HCT116 (cell line): Measurements from ENCODE around the gene KRT77. TPM values are rescaled to one million over a fixed set of nuclear protein-coding genes. Genes with fewer than 3 reads are reported as not detected.

Experiments used
- ATAC-seq: fragments of 200-7000 bp; cut with Tn5 transposase; 2 replicates; pipeline ENCODE4 v1.9.1; 2020; ENCODE audit warnings: mild to moderate bottlenecking, moderate library complexity
- BruUV-seq: library from RNA; stranded (reverse); fragments of 400-500 nt; replicated peaks from 2 replicates; lab custom pipeline; 2021; lab: Mats Ljungman, UMichigan
- CTCF ChIA-PET: fragments of 300-600 bp; sonication (Branson Sonifier 250); formaldehyde crosslinking; loops from one replicate; lab custom pipeline; 2021; ENCODE audit warnings: antibody characterized with exemption; lab: Charles Lee
- POLR2A ChIA-PET: fragments of 300-600, 350-600 bp; sonication (Branson Sonifier 250); formaldehyde crosslinking; loops from one replicate; lab custom pipeline; 2021; ENCODE audit warnings: antibody characterized with exemption; lab: Charles Lee
- RAD21 ChIA-PET, 2 experiments: fragments of 300-600 bp; sonication (Branson Sonifier 250); formaldehyde crosslinking; loops; one replicate each; lab custom pipeline; 2023; ENCODE audit warnings: low total read pairs in 2 of 2; ENCODE audit not compliant: uncharacterized antibody in 2 of 2, unreplicated experiment in 2 of 2, low non-redundant PET in 1 of 2; lab: Charles Lee
- DNase-seq: peaks from one replicate; pipeline ENCODE4 v3.0.0-alpha.2; 2010; ENCODE audit warnings: low read depth, low spot score
- H2AFZ ChIP-seq: fragments of 200-600 bp; shearing (Covaris generic), sonication (generic); 2 replicates; pipeline ENCODE4 v1.6.1; 2017; ENCODE audit warnings: low read depth, mixed run types, mixed read lengths, antibody characterized with exemption, low read length; ENCODE audit not compliant: poor library complexity, severe bottlenecking
- H3K27ac ChIP-seq: 2 replicates; pipeline ENCODE4 v1.5.1; 2012; ENCODE audit warnings: low read depth, low read length
- H3K27me3 ChIP-seq: fragments of 200-600 bp; sonication (generic); 2 replicates; pipeline ENCODE4 v1.6.1; 2016; ENCODE audit warnings: mixed run types, low read length, mixed read lengths; ENCODE audit not compliant: insufficient read depth
- H3K36me3 ChIP-seq, 2 experiments: fragments of 200-500 bp in 1 of 2; fragments of 200-600 bp in 1 of 2; sonication (Bioruptor generic) in 1 of 2; sonication (generic) in 1 of 2; 2 replicates each; pipeline versions ENCODE4 v1.5.1 to v1.6.1; 2014 to 2016; ENCODE audit warnings: low read length in 2 of 2, inconsistent platforms in 1 of 2, mixed read lengths in 1 of 2, mixed run types in 1 of 2; ENCODE audit not compliant: insufficient read depth in 2 of 2, control insufficient read depth in 1 of 2
- H3K4me1 ChIP-seq, 2 experiments: fragments of 200-600 bp in 1 of 2; sonication (generic) in 1 of 2; 2 replicates each; pipeline versions ENCODE4 v1.5.1 to v1.6.1; 2012 to 2017; ENCODE audit warnings: low read length in 2 of 2, inconsistent platforms in 1 of 2, mild to moderate bottlenecking in 1 of 2, mixed read lengths in 1 of 2, mixed run types in 1 of 2, moderate library complexity in 1 of 2; ENCODE audit not compliant: insufficient read depth in 2 of 2, control insufficient read depth in 1 of 2
- H3K4me2 ChIP-seq: fragments of 200-600 bp; sonication (generic); 2 replicates; pipeline ENCODE4 v1.6.1; 2017; ENCODE audit warnings: mixed run types, low read length, mixed read lengths
- H3K4me3 ChIP-seq, 2 experiments: fragments of 200-600 bp in 1 of 2; sonication (generic) in 1 of 2; replicated peaks in 1 of 2; 2 replicates each; pipeline ENCODE4 v1.5.1; 2011 to 2016; ENCODE audit warnings: low read length in 2 of 2, control low read depth in 1 of 2, low read depth in 1 of 2, mild to moderate bottlenecking in 1 of 2, mixed read lengths in 1 of 2, mixed run types in 1 of 2
- H3K79me2 ChIP-seq: fragments of 200-600 bp; sonication (generic); 2 replicates; pipeline ENCODE4 v1.6.1; 2017; ENCODE audit warnings: mild to moderate bottlenecking, mixed run types, low read length, moderate library complexity, mixed read lengths; ENCODE audit not compliant: insufficient read depth
- H3K9ac ChIP-seq: fragments of 200-600 bp; sonication (generic); 2 replicates; pipeline ENCODE4 v1.6.1; 2016; ENCODE audit warnings: low read length, mixed read lengths
- H3K9me2 ChIP-seq: fragments of 200-600 bp; sonication (generic), shearing (Covaris generic); 2 replicates; pipeline ENCODE4 v1.6.1; 2017; ENCODE audit warnings: mixed run types, mild to moderate bottlenecking, moderate library complexity; ENCODE audit not compliant: insufficient read depth
- H3K9me3 ChIP-seq, 2 experiments: fragments of 200-500 bp in 1 of 2; fragments of 200-600 bp in 1 of 2; sonication (Bioruptor generic) in 1 of 2; sonication (generic) in 1 of 2; 2 replicates each; pipeline ENCODE4 v1.6.1; 2014 to 2017; ENCODE audit warnings: low read length in 2 of 2, mixed read lengths in 2 of 2, inconsistent platforms in 1 of 2, low read depth in 1 of 2, mild to moderate bottlenecking in 1 of 2, mixed run types in 1 of 2, moderate library complexity in 1 of 2; ENCODE audit not compliant: control insufficient read depth in 1 of 2, insufficient read depth in 1 of 2
- H4K20me1 ChIP-seq: fragments of 200-600 bp; sonication (generic), shearing (Covaris generic); 2 replicates; pipeline ENCODE4 v1.6.1; 2017; ENCODE audit warnings: mixed run types, mild to moderate bottlenecking, moderate library complexity; ENCODE audit not compliant: insufficient read depth
- ATF3 ChIP-seq: IDR thresholded peaks from 2 replicates; pipeline ENCODE4 v1.6.1; 2012
- CBX3 ChIP-seq: IDR thresholded peaks from 2 replicates; pipeline ENCODE4 v1.6.1; 2012; ENCODE audit warnings: low read depth
- CTCF ChIP-seq, 3 experiments: fragments of 200-600 bp in 1 of 3; sonication (generic) in 1 of 3; IDR thresholded peaks in 2 of 3; conservative IDR thresholded peaks in 1 of 3; 2 replicates each; pipeline ENCODE4 v1.5.1; 2012 to 2017; ENCODE audit warnings: low read depth in 2 of 3, low read length in 2 of 3, antibody characterized with exemption in 1 of 3, borderline replicate concordance in 1 of 3, control low read depth in 1 of 3, mild to moderate bottlenecking in 1 of 3, mixed read lengths in 1 of 3, mixed run types in 1 of 3, moderate library complexity in 1 of 3; ENCODE audit not compliant: insufficient read depth in 1 of 3
- ELF1 ChIP-seq: IDR thresholded peaks from 2 replicates; pipeline ENCODE4 v1.6.1; 2012; ENCODE audit warnings: low read depth, borderline replicate concordance
- MAX ChIP-seq: IDR thresholded peaks from 2 replicates; pipeline ENCODE4 v1.6.1; 2012
- POLR2A ChIP-seq: IDR thresholded peaks from 2 replicates; pipeline ENCODE4 v1.7.0; 2011; ENCODE audit warnings: borderline replicate concordance; ENCODE audit not compliant: insufficient read depth, insufficient read length; ENCODE audit errors: extremely low read depth
- POLR2AphosphoS5 ChIP-seq: IDR thresholded peaks from 2 replicates; pipeline ENCODE4 v1.6.1; 2011; ENCODE audit warnings: mild to moderate bottlenecking, low read depth, low read length, moderate library complexity
- SIN3A ChIP-seq: IDR thresholded peaks from 2 replicates; pipeline ENCODE4 v1.6.1; 2012; ENCODE audit warnings: low read depth
- SP1 ChIP-seq: IDR thresholded peaks from 2 replicates; pipeline ENCODE4 v1.6.1; 2012; ENCODE audit warnings: low read depth
- SRF ChIP-seq: IDR thresholded peaks from 2 replicates; pipeline ENCODE4 v1.6.1; 2012; ENCODE audit warnings: low read depth
- TCF7L2 ChIP-seq: IDR thresholded peaks from 2 replicates; pipeline ENCODE4 v1.7.0; 2011; ENCODE audit warnings: borderline replicate concordance, inconsistent platforms; ENCODE audit not compliant: insufficient read depth, insufficient read length; ENCODE audit errors: extremely low read depth
- ZBTB33 ChIP-seq: IDR thresholded peaks from 2 replicates; pipeline ENCODE4 v1.6.1; 2011; ENCODE audit warnings: mild to moderate bottlenecking, low read length, moderate library complexity; ENCODE audit not compliant: insufficient replicate concordance; ENCODE audit errors: extremely low read depth
- intact Hi-C: fragments of 100-400 bp; cut with micrococcal nuclease; formaldehyde crosslinking; loops from 2 replicates; pipeline ENCODE4 v1.10.0; 2022
- total RNA-seq: library from RNA; stranded (reverse); gene quantifications from one replicate; pipeline ENCODE4 v1.2.1, GENCODE V29; 2021; ENCODE audit not compliant: unreplicated experiment

KRT77 gene
- total RNA-seq, 1 experiment from 2014 or later: not detected

- ChIA-PET CTCF (no interaction called here), POLR2A (no interaction called here), RAD21 (no interaction called here)
- no peaks in the 10 kb centered on the region; a peak in 1 of 4 replicates for H3K4me1 ChIP-seq
- H3K36me3 ChIP-seq: no peaks in the 10 kb centered on the region
- intact Hi-C loops: no loop called here
- no peaks in the 10 kb centered on the region for H3K9me2 ChIP-seq
- H3K4me2 ChIP-seq: no peak overlapping the region
- no peaks in the 10 kb centered on the region for H3K79me2 ChIP-seq
- no peaks in the 10 kb centered on the region for H4K20me1 ChIP-seq
- BruUV-seq: no TSS peak
- H3K27me3 ChIP-seq: no peaks in the 10 kb centered on the region
- H3K9ac ChIP-seq: no peak overlapping the region
- no peaks in the 10 kb centered on the region for H3K9me3 ChIP-seq
- DNase-seq: no peak
- TF ChIP-seq CTCF (IDR thresholded peaks at IDR 0.05 in 2 of 3, conservative IDR thresholded peaks at IDR 0.05 in 1 of 3; ENCODE audit: borderline replicate concordance in 1 of 3, insufficient read depth in 1 of 3, low read depth in 2 of 3, low read length in 2 of 3) (no peak), ELF1 (no peak), TCF7L2 (no peak), POLR2AphosphoS5 (no peak), POLR2A (no peak), MAX (no peak), ZBTB33 (no peak), SIN3A (no peak), SP1 (no peak), CBX3 (no peak), SRF (no peak), ATF3 (no peak)
- no peak overlapping the region for H2AFZ ChIP-seq
- H3K4me3 ChIP-seq: no peak overlapping the region
- ATAC-seq: no peak
- H3K27ac ChIP-seq: no peak overlapping the region
Observed at GRCh38 chr12:52720365-52720886, 17.1 kb upstream of the KRT77 start.
